Testis (tissue), 3 donors: Measurements from ENCODE around the gene MAP6. TPM values are rescaled to one million over a fixed set of nuclear protein-coding genes. Genes with fewer than 3 reads are reported as not detected.

Experiments used
- DNase-seq: peaks from one replicate; pipeline ENCODE4 v3.0.0-alpha.2; 2019
- H3K27ac ChIP-seq, 2 donors: fragments of 200-600 bp; sonication (generic); one replicate each; pipeline ENCODE4 v1.5.1; 2019
- H3K27me3 ChIP-seq: fragments of 200-600 bp; sonication (generic); one replicate; pipeline ENCODE4 v1.5.1; 2019
- H3K36me3 ChIP-seq: fragments of 200-600 bp; sonication (generic); one replicate; pipeline ENCODE4 v1.5.1; 2017; ENCODE audit warnings: low read depth; ENCODE audit errors: missing control alignments
- H3K4me1 ChIP-seq: fragments of 200-600 bp; sonication (generic); one replicate; pipeline ENCODE4 v1.5.1; 2019
- H3K4me3 ChIP-seq, 2 donors: fragments of 200-600 bp; sonication (generic); one replicate each; pipeline ENCODE4 v1.5.1; 2017 to 2019
- H3K9me3 ChIP-seq: fragments of 200-600 bp; sonication (generic); one replicate; pipeline ENCODE4 v1.5.1; 2017
- CTCF ChIP-seq, 3 experiments: fragments of 450-650 bp in 2 of 3; fragments of 200-600 bp in 1 of 3; sonication (generic) in 1 of 3; IDR thresholded peaks; one replicate each; pipeline ENCODE4 v1.5.1; 2016 to 2019; ENCODE audit warnings: antibody characterized with exemption in 3 of 3, mild to moderate bottlenecking in 2 of 3, moderate library complexity in 1 of 3
- POLR2A ChIP-seq: fragments of 450-650 bp; IDR thresholded peaks from one replicate; pipeline ENCODE4 v1.6.1; 2017; ENCODE audit warnings: antibody characterized with exemption, mild to moderate bottlenecking, moderate library complexity
- WGBS, 2 donors: methylation state at CpG; one replicate each; pipeline ENCODE4 v1.1.5; 2018; 5-methylcytosine and 5-hydroxymethylcytosine counted together
- intact Hi-C: fragments of 100-400 bp; cut with DNase I; formaldehyde crosslinking; loops from one replicate; pipeline ENCODE4 v1.15.1; 2023; ENCODE audit warnings: low total_unique reads
- polyA plus RNA-seq: library from polyadenylated mRNA; stranded (reverse); fragments of 350-450 nt; fragmentation: Illumina TruSeq; extraction: RNeasy Lipid Tissue Mini Kit (QIAGEN cat#74804); gene quantifications from one replicate; pipeline ENCODE4 v1.2.3, GENCODE V29; 2014; ENCODE audit warnings: low read depth, low replicate concordance; ENCODE audit not compliant: insufficient read depth
- total RNA-seq, 2 donors: library from RNA; depleted of rRNA; stranded (reverse); fragments of >200 nt; gene quantifications; one replicate each; pipeline ENCODE4 v1.2.3, GENCODE V29; 2016

The MAP6 gene
- total and polyA plus RNA-seq, 3 donors from 2014 or later: 17.8 to 38.1 (median 23.8) TPM

GRCh38 chr11:75653532-75653931, 15.3 kb downstream of the MAP6 start:
- WGBS, 2 donors: 91 to 95% methylated on average over 1 of the region's 1 CpG
- no peaks in the 10 kb centered on the region for H3K4me1 ChIP-seq
- H3K4me3 ChIP-seq: no peak overlapping the region
- no peak overlapping the region for H3K27ac ChIP-seq
- TF ChIP-seq POLR2A (no peak), CTCF (IDR thresholded peaks at IDR 0.05) (no peak)
- H3K27me3 ChIP-seq: no peaks in the 10 kb centered on the region
- no peaks in the 10 kb centered on the region for H3K36me3 ChIP-seq
- no peaks in the 10 kb centered on the region for H3K9me3 ChIP-seq
- no peak for DNase-seq
- intact Hi-C loops: no loop called here

GRCh38 chr11:75652936-75653335, 15.9 kb downstream of the MAP6 start:
- no peaks in the 10 kb centered on the region for H3K4me1 ChIP-seq
- TF ChIP-seq POLR2A: no peak
- TF ChIP-seq CTCF (IDR thresholded peaks at IDR 0.05): no peak
- H3K27ac ChIP-seq: no peak overlapping the region
- H3K27me3 ChIP-seq: no peaks in the 10 kb centered on the region
- H3K36me3 ChIP-seq: no peaks in the 10 kb centered on the region
- intact Hi-C loops: no loop called here
- 95 to 96% methylated on average over 6 of the region's 6 CpGs for WGBS, 2 donors
- no peaks in the 10 kb centered on the region for H3K9me3 ChIP-seq
- DNase-seq: no peak
- H3K4me3 ChIP-seq: no peak overlapping the region

- H3K27me3 ChIP-seq: no peaks in the 10 kb centered on the region
- no peak overlapping the region for H3K27ac ChIP-seq
- no peak for DNase-seq
- H3K4me3 ChIP-seq: no peak overlapping the region
- no peaks in the 10 kb centered on the region for H3K9me3 ChIP-seq
- no peaks in the 10 kb centered on the region for H3K36me3 ChIP-seq
- H3K4me1 ChIP-seq: no peaks in the 10 kb centered on the region
- TF ChIP-seq POLR2A: no peak
- TF ChIP-seq CTCF (IDR thresholded peaks at IDR 0.05): no peak
- 90 to 93% methylated on average over 4 of the region's 4 CpGs for WGBS, 2 donors
- intact Hi-C loops: no loop called here
These were observed 17.6 kb downstream of the MAP6 start for GRCh38 chr11:75651218-75651617.

GRCh38 chr11:75650167-75650723, 18.6 kb downstream of the MAP6 start:
- Histone ChIP-seq H3K4me3 (no peak overlapping the region), H3K9me3 (no peaks in the 10 kb centered on the region), H3K27ac (no peak overlapping the region), H3K4me1 (no peaks in the 10 kb centered on the region), H3K36me3 (no peaks in the 10 kb centered on the region), H3K27me3 (no peaks in the 10 kb centered on the region)
- no peak for DNase-seq
- intact Hi-C loops: no loop called here
- WGBS, 2 donors: 91 to 96% methylated on average over 3 of the region's 3 CpGs
- TF ChIP-seq POLR2A: no peak
- TF ChIP-seq CTCF (IDR thresholded peaks at IDR 0.05): no peak

GRCh38 chr11:75644946-75645345, 23.9 kb downstream of the MAP6 start:
- Histone ChIP-seq H3K4me1 (peaks cover 3% of the 10 kb centered on the region), H3K27ac (no peak overlapping the region), H3K27me3 (no peaks in the 10 kb centered on the region), H3K9me3 (no peaks in the 10 kb centered on the region), H3K4me3 (no peak overlapping the region), H3K36me3 (no peaks in the 10 kb centered on the region)
- no peak for TF ChIP-seq POLR2A
- no peak for TF ChIP-seq CTCF (IDR thresholded peaks at IDR 0.05)
- 84 to 94% methylated on average over 6 of the region's 6 CpGs for WGBS, 2 donors
- intact Hi-C loops: no loop called here
- DNase-seq: no peak
